Thymus (tissue), 11 donors: ENCODE data around the gene ABCA4. TPM values are rescaled to one million over a fixed set of nuclear protein-coding genes. Genes with fewer than 3 reads are reported as not detected.
"Not testable (repeated sequence)": the region's sequence is repeated elsewhere in the genome, so short reads cannot be mapped to it uniquely, and the experiment has no call there.

Source experiments
- DNase-seq, 9 donors: peaks; one replicate each; pipeline ENCODE4 v3.0.0-alpha.2; 2013; ENCODE audit warnings: low spot score in 9 of 9, low read depth in 6 of 9, missing footprints in 1 of 9
- H3K27ac ChIP-seq, 2 donors: one replicate each; pipeline ENCODE4 v1.5.1; 2013; ENCODE audit warnings: control low read depth in 1 of 2, low read depth in 1 of 2, low read length in 1 of 2, mild to moderate bottlenecking in 1 of 2, moderate library complexity in 1 of 2
- H3K27me3 ChIP-seq, 2 donors: one replicate each; pipeline ENCODE4 v1.5.1; 2013; ENCODE audit warnings: low read length in 1 of 2; ENCODE audit not compliant: control insufficient read depth in 2 of 2, insufficient read depth in 1 of 2
- H3K36me3 ChIP-seq, 2 donors: one replicate each; pipeline ENCODE4 v1.5.1; 2013; ENCODE audit warnings: low read length in 1 of 2, mild to moderate bottlenecking in 1 of 2, moderate library complexity in 1 of 2; ENCODE audit not compliant: control insufficient read depth in 2 of 2, insufficient read depth in 2 of 2
- H3K4me1 ChIP-seq, 2 donors: one replicate each; pipeline ENCODE4 v1.5.1; 2013; ENCODE audit warnings: low read length in 2 of 2; ENCODE audit not compliant: control insufficient read depth in 2 of 2, insufficient read depth in 2 of 2
- H3K4me3 ChIP-seq, 2 donors: one replicate each; pipeline ENCODE4 v1.5.1; 2013; ENCODE audit warnings: low read length in 2 of 2, control low read depth in 1 of 2, mild to moderate bottlenecking in 1 of 2
- H3K9me3 ChIP-seq, 2 donors: one replicate each; pipeline ENCODE4 v1.5.1; 2013; ENCODE audit warnings: low read length in 1 of 2, mild to moderate bottlenecking in 1 of 2; ENCODE audit not compliant: control insufficient read depth in 2 of 2, insufficient read depth in 1 of 2
- WGBS: extraction: QIAGEN DNeasy Blood & Tissue Kit; methylation state at CpG from one replicate; pipeline ENCODE4 v1.1.7; 2013; 5-methylcytosine and 5-hydroxymethylcytosine counted together
- polyA plus RNA-seq: library from polyadenylated mRNA; stranded (reverse); fragments of 200-250 nt; gene quantifications from one replicate; pipeline ENCODE4 v1.2.3, GENCODE V29; 2013
- total RNA-seq: library from RNA; stranded (reverse); fragments of 120-200 nt; gene quantifications from one replicate; pipeline ENCODE4 v1.2.4, GENCODE V29; 2013
- donor health status: healthy.

Gene ABCA4
- total and polyA plus RNA-seq, 2 donors = 0.24 to 2.0 TPM

- H3K27ac ChIP-seq = no peak overlapping the region
- peak in 1 of 9 donors; percentile 9 for DNase-seq
- no peaks in the 10 kb centered on the region for H3K27me3 ChIP-seq
- 79% methylated on average over 3 of the region's 3 CpGs for WGBS
- no peaks in the 10 kb centered on the region for H3K4me1 ChIP-seq
- H3K36me3 ChIP-seq = no peaks in the 10 kb centered on the region
- no peak overlapping the region for H3K4me3 ChIP-seq
- peaks cover 0 to 7% of the 10 kb centered on the region in 2 donors for H3K9me3 ChIP-seq
These were observed 160.3 kb downstream of the ABCA4 start for GRCh38 chr1:93960641-93961147.

GRCh38 chr1:93959413-93959812 is 161.5 kb downstream of the ABCA4 start:
- Histone ChIP-seq H3K27ac (no peak overlapping the region), H3K9me3 (peaks cover 0 to 7% of the 10 kb centered on the region in 2 donors), H3K27me3 (no peaks in the 10 kb centered on the region), H3K4me1 (no peaks in the 10 kb centered on the region), H3K36me3 (no peaks in the 10 kb centered on the region), H3K4me3 (no peak overlapping the region)
- no peak for DNase-seq
- 85% methylated on average over 5 of the region's 5 CpGs for WGBS

DNA sequence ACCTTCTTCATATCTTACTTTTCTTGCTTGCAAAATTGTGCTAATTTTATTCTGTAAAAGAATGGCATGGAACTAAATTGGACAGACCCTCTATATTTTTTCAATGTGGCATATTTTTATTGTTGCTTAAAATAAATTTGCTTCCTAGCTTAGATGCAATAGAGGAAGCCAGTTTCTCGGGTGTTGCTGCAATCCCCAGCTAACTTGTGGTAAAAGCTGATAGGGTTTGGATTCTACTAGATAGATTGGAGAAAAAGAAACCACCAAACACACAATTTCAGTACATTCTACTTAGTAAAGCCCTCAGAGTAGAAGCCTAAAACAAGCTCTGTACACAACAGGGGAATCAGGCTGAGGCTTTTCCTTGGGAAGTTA is 162.2 kb downstream of the ABCA4 start:
- DNase-seq = no peak
- Histone ChIP-seq H3K4me3 (no peak overlapping the region), H3K4me1 (no peaks in the 10 kb centered on the region), H3K36me3 (no peaks in the 10 kb centered on the region), H3K27ac (no peak overlapping the region), H3K9me3 (peaks cover 0 to 7% of the 10 kb centered on the region in 2 donors), H3K27me3 (no peaks in the 10 kb centered on the region)
- WGBS = 29% methylated on average over 1 of the region's 1 CpG

DNA sequence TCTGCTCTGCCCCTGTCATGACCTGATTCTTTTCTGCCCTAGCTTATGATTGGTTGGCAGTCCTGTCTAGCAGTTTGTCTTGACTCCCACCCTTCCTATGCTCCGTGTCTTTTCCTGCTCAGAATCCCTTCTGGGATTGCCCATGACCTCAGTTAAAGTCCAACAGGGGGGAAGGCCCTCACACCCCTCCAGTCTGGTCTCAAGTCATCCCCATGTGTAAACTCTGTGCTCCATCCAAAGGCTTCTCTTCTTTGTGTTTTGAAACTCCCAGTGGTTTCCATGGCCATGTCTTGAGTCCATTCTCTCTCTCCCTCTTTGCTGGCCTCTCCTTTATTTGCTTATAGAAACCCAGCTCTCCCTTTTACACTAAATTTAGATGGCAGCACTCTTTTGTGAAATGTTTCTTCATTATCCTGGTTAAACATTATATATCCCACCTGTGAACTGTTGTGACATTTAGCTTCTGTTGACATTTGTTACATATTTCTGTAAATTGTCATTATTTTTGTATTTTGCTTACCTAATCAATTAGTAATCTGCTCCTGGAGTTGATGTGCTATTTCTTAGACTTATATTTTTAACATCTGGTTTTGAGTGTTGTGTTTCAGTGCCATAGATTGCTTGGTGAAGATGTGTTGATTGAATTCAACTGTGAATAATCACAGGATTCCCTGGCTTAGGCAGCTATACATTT is 162.8 kb downstream of the ABCA4 start:
- WGBS = 84% methylated on average over 1 of the region's 1 CpG
- no peak overlapping the region for H3K4me3 ChIP-seq
- H3K4me1 ChIP-seq = no peaks in the 10 kb centered on the region
- no peak overlapping the region for H3K27ac ChIP-seq
- H3K36me3 ChIP-seq = no peaks in the 10 kb centered on the region
- no peak for DNase-seq
- H3K9me3 ChIP-seq = peaks cover 0 to 7% of the 10 kb centered on the region in 2 donors
- no peaks in the 10 kb centered on the region for H3K27me3 ChIP-seq

DNA sequence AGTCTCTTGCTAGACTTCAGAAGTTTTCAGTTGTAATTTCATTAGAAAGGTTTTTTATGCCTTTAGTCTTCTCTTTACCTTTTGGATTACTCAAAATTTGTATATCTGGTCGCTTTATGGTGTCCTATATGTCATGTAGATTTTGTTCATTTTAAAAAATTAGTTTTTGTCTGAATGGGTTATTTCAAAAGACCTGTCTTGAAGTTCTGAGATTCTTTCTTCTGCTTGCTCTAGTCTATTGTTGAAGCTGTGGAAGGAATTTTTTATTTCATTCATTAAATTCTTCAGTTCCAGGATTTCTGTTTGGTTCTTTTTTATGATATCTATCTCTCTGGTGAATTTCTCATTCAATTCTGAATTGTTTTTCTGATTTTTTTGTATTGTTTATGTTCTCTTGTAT is 165.2 kb downstream of the ABCA4 start:
- WGBS = 84% methylated on average over 1 of the region's 1 CpG
- Histone ChIP-seq H3K27me3 (no peaks in the 10 kb centered on the region), H3K9me3 (peaks cover 0 to 7% of the 10 kb centered on the region in 2 donors), H3K36me3 (no peaks in the 10 kb centered on the region), H3K4me1 (no peaks in the 10 kb centered on the region), H3K4me3 (no peak overlapping the region), H3K27ac (no peak overlapping the region)
- DNase-seq = no peak

DNA sequence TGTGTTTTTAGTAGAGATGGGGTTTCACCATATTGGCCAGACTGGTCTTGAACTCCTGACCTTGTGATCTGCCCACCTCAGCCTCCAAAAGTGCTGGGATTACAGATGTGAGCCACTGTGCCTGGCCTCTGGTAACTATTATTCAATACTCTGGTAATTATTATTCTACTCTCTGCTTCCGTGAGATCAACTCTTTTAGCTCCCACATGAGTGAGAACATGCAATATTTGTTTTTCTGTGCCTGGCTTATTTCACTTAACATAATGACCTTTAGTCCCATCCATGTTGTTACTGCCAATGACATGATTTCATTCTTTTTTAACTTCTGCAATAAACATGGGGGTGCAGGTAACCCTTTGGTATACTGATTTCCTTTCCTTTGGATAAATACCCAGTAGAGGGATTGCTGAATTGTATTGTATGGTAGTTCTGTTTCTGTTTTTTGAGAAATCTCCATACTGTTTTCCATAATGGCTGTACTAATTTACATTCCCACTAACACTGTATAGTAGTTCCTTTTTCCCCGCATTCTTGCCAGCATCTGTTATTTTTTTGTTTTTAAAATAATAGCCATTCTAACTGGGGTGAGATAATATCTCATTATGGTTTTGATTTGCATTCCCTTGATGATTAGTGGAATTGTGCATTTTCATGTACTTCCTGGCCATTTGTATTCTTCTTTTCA is 173.8 kb downstream of the ABCA4 start:
- H3K27ac ChIP-seq, H3K27me3 ChIP-seq, H3K9me3 ChIP-seq, H3K4me1 ChIP-seq, H3K4me3 ChIP-seq, H3K36me3 ChIP-seq, DNase-seq: not testable (repeated sequence)
- 97% methylated on average over 2 of the region's 2 CpGs for WGBS

Other genes starting within 250 kb of the ABCA4 start
- 52.5 TPM for gene DNTTIP2, start 241.9 kb downstream of the ABCA4 start, total RNA-seq
- 80.6 TPM for gene DNTTIP2, start 241.9 kb downstream of the ABCA4 start, polyA plus RNA-seq
- 3.9 TPM for gene GCLM, start 211.7 kb downstream of the ABCA4 start, total RNA-seq
- 8.2 TPM for gene GCLM, start 211.7 kb downstream of the ABCA4 start, polyA plus RNA-seq
- gene ARHGAP29, start 116.4 kb upstream of the ABCA4 start, total RNA-seq = 5.4 TPM
- gene ARHGAP29, start 116.4 kb upstream of the ABCA4 start, polyA plus RNA-seq = 10.8 TPM